GM13977 (cell line): ENCODE measurements around the gene SFTA2.

ENCODE experiments used
- DNase-seq: peaks from one replicate; pipeline ENCODE4 v3.0.0; 2012; ENCODE audit warnings: low spot score
- CTCF ChIP-seq: IDR thresholded peaks from 2 replicates; pipeline ENCODE4 v1.5.1; 2012; ENCODE audit warnings: mild to moderate bottlenecking, control low read depth; ENCODE audit not compliant: insufficient read depth; ENCODE audit errors: extremely low read depth, missing control alignments
- in situ Hi-C: fragments of 300-500 bp; cut with MboI; formaldehyde crosslinking; loops from one replicate; pipeline ENCODE4 v1.12.0; 2022; ENCODE audit warnings: low sequenced_read_pairs, low pct_unique_long_range_greater_than_20kb, mixed read lengths, inconsistent platforms; ENCODE audit not compliant: unreplicated experiment

The SFTA2 gene

GRCh38 chr6:30945281-30945680 lies 13.3 kb upstream of the SFTA2 start:
- no peak for DNase-seq
- TF ChIP-seq CTCF: no peak
- in situ Hi-C loops: no loop called here

GRCh38 chr6:30944051-30944450 lies 12.1 kb upstream of the SFTA2 start:
- DNase-seq: no peak
- in situ Hi-C loops: no loop called here
- TF ChIP-seq CTCF: no peak

GRCh38 chr6:30942338-30943060 lies 10.5 kb upstream of the SFTA2 start:
- no peak for TF ChIP-seq CTCF
- no peak for DNase-seq
- in situ Hi-C loops: no loop called here

- no peak for TF ChIP-seq CTCF
- in situ Hi-C loops: no loop called here
- DNase-seq: no peak
These were observed 8.5 kb upstream of the SFTA2 start, which contains the start of gene MUCL3 for GRCh38 chr6:30940361-30940986. Gene MUCL3, plus strand, starts transcription at chr6:30940973. Its CDS starts 27 bp downstream, at chr6:30941000.

GRCh38 chr6:30939473-30939872 lies 7.5 kb upstream of the SFTA2 start:
- no peak for TF ChIP-seq CTCF
- DNase-seq: no peak
- in situ Hi-C loops: no loop called here

GRCh38 chr6:30938730-30939129 lies 6.8 kb upstream of the SFTA2 start:
- DNase-seq: no peak
- TF ChIP-seq CTCF: no peak
- in situ Hi-C loops: no loop called here
